B cell (primary cell): Measurements from ENCODE around the gene PPP1CB. TPM values are rescaled to one million over a fixed set of nuclear protein-coding genes. Genes with fewer than 3 reads are reported as not detected.

ENCODE experiments used
- ATAC-seq: fragments of 200-7000 bp; cut with Tn5 transposase; one replicate; pipeline ENCODE4 v1.10.0; 2021; ENCODE audit warnings: low read depth, mild to moderate bottlenecking, moderate number of reproducible peaks, moderate library complexity
- CTCF ChIA-PET: fragments of 350-600 bp; sonication (Branson Sonifier 250); formaldehyde crosslinking; loops from one replicate; lab custom pipeline; 2021; ENCODE audit warnings: antibody characterized with exemption, inconsistent platforms; lab: Charles Lee
- POLR2A ChIA-PET: fragments of 350-600 bp; sonication (Branson Sonifier 250); formaldehyde crosslinking; loops from one replicate; lab custom pipeline; 2021; ENCODE audit warnings: antibody characterized with exemption; lab: Charles Lee
- DNase-seq: peaks from one replicate; pipeline ENCODE4 v3.0.0; 2013
- H2AFZ ChIP-seq: 2 replicates; pipeline ENCODE4 v1.6.1; 2012; ENCODE audit warnings: mild to moderate bottlenecking, low read depth, low read length; ENCODE audit not compliant: insufficient read depth, poor library complexity, severe bottlenecking
- H3K27ac ChIP-seq, 2 donors: 1 replicate in 1 of 2; 2 replicates in 1 of 2; pipeline ENCODE4 v1.5.1; 2012 to 2013; ENCODE audit warnings: low read length in 2 of 2, mild to moderate bottlenecking in 2 of 2, moderate library complexity in 1 of 2
- H3K27me3 ChIP-seq, 4 experiments: fragments of 200-600 bp in 1 of 4; sonication (generic) in 1 of 4; replicated peaks in 1 of 4; 1 replicate in 2 of 4; 2 replicates in 2 of 4; pipeline versions ENCODE4 v1.6.1 to v1.7.0; 2013 to 2016; ENCODE audit warnings: low read length in 3 of 4, mild to moderate bottlenecking in 2 of 4, mixed read lengths in 1 of 4, moderate library complexity in 1 of 4; ENCODE audit not compliant: insufficient read depth in 4 of 4, control insufficient read depth in 3 of 4; ENCODE audit errors: control extremely low read depth in 1 of 4
- H3K36me3 ChIP-seq, 2 experiments: replicated peaks in 1 of 2; 1 replicate in 1 of 2; 2 replicates in 1 of 2; pipeline versions ENCODE4 v1.6.1 to v1.7.1; 2013; ENCODE audit warnings: low read length in 1 of 2; ENCODE audit not compliant: insufficient read depth in 2 of 2, control insufficient read depth in 1 of 2; ENCODE audit errors: control extremely low read depth in 1 of 2, extremely low read depth in 1 of 2
- H3K4me1 ChIP-seq, 2 donors: fragments of 200-600 bp in 1 of 2; sonication (generic) in 1 of 2; 1 replicate in 1 of 2; 2 replicates in 1 of 2; pipeline versions ENCODE4 v1.5.1 to v1.6.1; 2013 to 2017; ENCODE audit warnings: low read length in 2 of 2; ENCODE audit not compliant: control insufficient read depth in 2 of 2, insufficient read depth in 2 of 2
- H3K4me2 ChIP-seq: replicated peaks from 2 replicates; pipeline ENCODE3; 2012; ENCODE audit warnings: mild to moderate bottlenecking, low read depth, low read length; ENCODE audit not compliant: poor library complexity, severe bottlenecking
- H3K4me3 ChIP-seq, 5 experiments: fragments of 200-600 bp in 1 of 5; sonication (generic) in 1 of 5; 1 replicate in 3 of 5; 2 replicates in 2 of 5; pipeline versions ENCODE4 v1.5.1 to v1.7.0; 2011 to 2016; ENCODE audit warnings: low read length in 4 of 5, mild to moderate bottlenecking in 4 of 5, low read depth in 2 of 5, control low read depth in 1 of 5, moderate library complexity in 1 of 5; ENCODE audit not compliant: insufficient read depth in 1 of 5; ENCODE audit errors: control extremely low read depth in 1 of 5, extremely low read depth in 1 of 5
- H3K79me2 ChIP-seq: fragments of 200-600 bp; sonication (generic); one replicate; pipeline ENCODE4 v1.6.0; 2016; ENCODE audit warnings: low read length; ENCODE audit not compliant: control insufficient read depth, insufficient read depth
- H3K9ac ChIP-seq: fragments of 200-600 bp; sonication (generic); 2 replicates; pipeline ENCODE4 v1.6.1; 2017; ENCODE audit warnings: mild to moderate bottlenecking, low read length, moderate library complexity
- H3K9me3 ChIP-seq, 3 donors: one replicate each; pipeline versions ENCODE4 v1.6.1 to v1.7.1; 2013; ENCODE audit warnings: low read length in 2 of 3; ENCODE audit not compliant: control insufficient read depth in 2 of 3, insufficient read depth in 1 of 3; ENCODE audit errors: control extremely low read depth in 1 of 3
- H4K20me1 ChIP-seq: 2 replicates; pipeline ENCODE4 v1.6.0; 2012; ENCODE audit warnings: mild to moderate bottlenecking, low read length; ENCODE audit not compliant: insufficient read depth, control insufficient read depth, poor library complexity, severe bottlenecking
- H3K27ac Mint-ChIP-seq: one replicate; pipeline ENCODE4 v1.8.0; 2021; ENCODE audit warnings: mixed read lengths
- H3K27me3 Mint-ChIP-seq: one replicate; pipeline ENCODE4 v1.8.0; 2021; ENCODE audit warnings: mixed read lengths
- H3K4me1 Mint-ChIP-seq: one replicate; pipeline ENCODE4 v1.8.0; 2021; ENCODE audit warnings: mixed read lengths
- H3K4me3 Mint-ChIP-seq: one replicate; pipeline ENCODE4 v1.8.0; 2021; ENCODE audit warnings: mixed read lengths
- H3K9me3 Mint-ChIP-seq: one replicate; pipeline ENCODE4 v1.8.0; 2022; ENCODE audit warnings: mixed read lengths; ENCODE audit not compliant: insufficient read depth
- EZH2 ChIP-seq: IDR thresholded peaks from 2 replicates; pipeline ENCODE4 v1.6.1; 2012; ENCODE audit warnings: borderline replicate concordance, low read depth, mild to moderate bottlenecking, moderate library complexity, low read length; ENCODE audit not compliant: insufficient read depth, poor library complexity, severe bottlenecking
- WGBS: methylation state at CpG from one replicate; pipeline ENCODE4 v1.1.5; 2013; ENCODE audit warnings: missing lambda C conversion rate; ENCODE audit not compliant: insufficient coverage; 5-methylcytosine and 5-hydroxymethylcytosine counted together
- intact Hi-C: fragments of 100-400 bp; cut with micrococcal nuclease; formaldehyde crosslinking; loops from one replicate; pipeline ENCODE4 v1.10.0; 2022
- polyA plus RNA-seq: library from polyadenylated mRNA; depleted of rRNA; stranded (reverse); fragments of >200 nt; gene quantifications from 2 replicates; pipeline ENCODE4 v1.2.3, GENCODE V29; 2012
- total RNA-seq, 2 donors: library from RNA; stranded (reverse); fragments of 120-200 nt in 1 of 2; gene quantifications; 1 replicate in 1 of 2; 2 replicates in 1 of 2; pipeline versions ENCODE4 v1.2.3 to v1.2.4, GENCODE V29; 2013 to 2022
- TF ChIP-seq, protein P1 (sequence below): fragments of 200-600 bp; IDR thresholded peaks from one replicate; pipeline ENCODE4 v1.8.0; 2022; ENCODE audit warnings: antibody characterized with exemption, mild to moderate bottlenecking

PPP1CB gene
- total and polyA plus RNA-seq, 2 donors (not counting 1 experiment from before 2014, with no cell fraction given), result 26.9 to 152 TPM

DNA sequence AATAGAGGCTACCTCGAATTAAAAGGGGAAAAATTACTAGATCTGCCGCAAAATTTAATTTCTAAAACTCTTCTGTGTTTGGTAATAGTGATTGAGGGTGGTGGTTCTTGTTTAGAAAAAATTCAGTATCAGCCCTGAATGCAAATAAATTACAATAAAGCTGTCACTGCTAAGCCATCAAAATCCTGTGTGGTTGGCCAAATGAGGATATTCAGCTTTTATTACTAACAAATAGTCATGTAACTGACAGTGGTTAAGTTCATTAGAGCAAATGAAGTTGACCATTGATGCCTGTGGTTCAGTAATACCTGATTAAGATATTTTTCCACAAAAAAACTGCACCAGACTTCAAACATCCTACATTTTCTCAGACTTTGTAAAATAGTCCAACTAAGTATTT lies 14.4 kb downstream of the PPP1CB start:
- CTCF ChIA-PET, result no interaction called here
- Histone ChIP-seq H3K4me2 (no peak overlapping the region), H3K9ac (no peak overlapping the region), H3K9me3 (no peaks in the 10 kb centered on the region), H3K27ac (no peak overlapping the region), H3K79me2 (peaks cover 100% of the 10 kb centered on the region), H4K20me1 (peaks cover 98% of the 10 kb centered on the region), H2AFZ (no peak overlapping the region), H3K27me3 (no peaks in the 10 kb centered on the region), H3K4me1 (peaks cover 21 to 28% of the 10 kb centered on the region in 2 donors), H3K4me3 (no peak overlapping the region), H3K36me3 (peaks cover 0 to 6% of the 10 kb centered on the region in 2 experiments)
- TF ChIP-seq, protein P1, sequence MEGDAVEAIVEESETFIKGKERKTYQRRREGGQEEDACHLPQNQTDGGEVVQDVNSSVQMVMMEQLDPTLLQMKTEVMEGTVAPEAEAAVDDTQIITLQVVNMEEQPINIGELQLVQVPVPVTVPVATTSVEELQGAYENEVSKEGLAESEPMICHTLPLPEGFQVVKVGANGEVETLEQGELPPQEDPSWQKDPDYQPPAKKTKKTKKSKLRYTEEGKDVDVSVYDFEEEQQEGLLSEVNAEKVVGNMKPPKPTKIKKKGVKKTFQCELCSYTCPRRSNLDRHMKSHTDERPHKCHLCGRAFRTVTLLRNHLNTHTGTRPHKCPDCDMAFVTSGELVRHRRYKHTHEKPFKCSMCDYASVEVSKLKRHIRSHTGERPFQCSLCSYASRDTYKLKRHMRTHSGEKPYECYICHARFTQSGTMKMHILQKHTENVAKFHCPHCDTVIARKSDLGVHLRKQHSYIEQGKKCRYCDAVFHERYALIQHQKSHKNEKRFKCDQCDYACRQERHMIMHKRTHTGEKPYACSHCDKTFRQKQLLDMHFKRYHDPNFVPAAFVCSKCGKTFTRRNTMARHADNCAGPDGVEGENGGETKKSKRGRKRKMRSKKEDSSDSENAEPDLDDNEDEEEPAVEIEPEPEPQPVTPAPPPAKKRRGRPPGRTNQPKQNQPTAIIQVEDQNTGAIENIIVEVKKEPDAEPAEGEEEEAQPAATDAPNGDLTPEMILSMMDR, result no peak
- TF ChIP-seq EZH2, result no peak
- ATAC-seq, result no peak
- DNase-seq, result no peak
- H3K4me3 Mint-ChIP-seq, result no peak overlapping the region
- WGBS, result no CpG with 5 or more reads among the region's 2 CpGs
- H3K9me3 Mint-ChIP-seq, result no peaks in the 10 kb centered on the region
- H3K27me3 Mint-ChIP-seq, result no peaks in the 10 kb centered on the region
- H3K4me1 Mint-ChIP-seq, result peaks cover 75% of the 10 kb centered on the region
- intact Hi-C loops, result no loop called here
- no peak overlapping the region for H3K27ac Mint-ChIP-seq
- POLR2A ChIA-PET, result no interaction called here

DNA sequence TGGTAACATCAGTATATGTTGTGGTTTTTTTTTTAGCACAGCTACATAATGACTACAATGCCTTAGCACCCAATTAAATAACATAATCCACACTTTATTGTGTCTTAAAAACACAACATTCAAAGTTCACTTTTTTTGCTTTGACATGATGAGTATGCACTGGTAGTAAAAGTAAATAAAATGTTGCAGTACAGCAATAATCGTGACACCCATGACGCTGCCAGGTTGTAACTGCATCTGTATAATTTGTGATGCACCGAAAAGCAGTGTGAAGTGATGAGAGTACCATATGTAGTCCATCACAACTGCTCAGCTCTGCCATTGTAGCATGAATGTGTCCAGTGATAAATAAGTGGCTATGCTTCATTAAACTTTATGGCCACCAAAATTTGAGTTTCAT lies 15.7 kb downstream of the PPP1CB start:
- POLR2A ChIA-PET, result no interaction called here
- TF ChIP-seq, protein P1, result no peak
- no peak for TF ChIP-seq EZH2
- CTCF ChIA-PET, result no interaction called here
- H3K4me3 ChIP-seq, result no peak overlapping the region
- DNase-seq (no peak), ATAC-seq (no peak)
- 100% methylated on average over 3 of the region's 3 CpGs for WGBS
- peaks cover 0 to 3% of the 10 kb centered on the region in 2 experiments for H3K36me3 ChIP-seq
- H3K9ac ChIP-seq, result no peak overlapping the region
- peaks cover 100% of the 10 kb centered on the region for H3K79me2 ChIP-seq
- H3K9me3 ChIP-seq, result no peaks in the 10 kb centered on the region
- H4K20me1 ChIP-seq, result peaks cover 98% of the 10 kb centered on the region
- Mint-ChIP-seq H3K9me3 (no peaks in the 10 kb centered on the region), H3K4me1 (peaks cover 79% of the 10 kb centered on the region), H3K27ac (no peak overlapping the region), H3K27me3 (no peaks in the 10 kb centered on the region), H3K4me3 (no peak overlapping the region)
- intact Hi-C loops, result no loop called here
- peaks cover 24 to 30% of the 10 kb centered on the region in 2 donors for H3K4me1 ChIP-seq
- H3K27me3 ChIP-seq, result no peaks in the 10 kb centered on the region
- no peak overlapping the region for H3K4me2 ChIP-seq
- H2AFZ ChIP-seq, result no peak overlapping the region
- no peak overlapping the region for H3K27ac ChIP-seq
